HG02970 (cell line): Measurements from ENCODE around the gene CES4A.

Experiments used
- ATAC-seq: cut with Tn5 transposase; IDR thresholded peaks from one replicate; pipeline ENCODE4 v1.9.1; 2021; ENCODE audit warnings: mild to moderate bottlenecking, moderate library complexity, moderate number of reproducible peaks; ENCODE audit not compliant: unreplicated experiment, low FRiP score

The CES4A gene

GRCh38 chr16:67016681-67017420 is 28.5 kb downstream of the CES4A start:
- no peak for ATAC-seq

GRCh38 chr16:67017421-67017750 is 29.0 kb downstream of the CES4A start:
- no peak for ATAC-seq

GRCh38 chr16:67017810-67018488 is 29.6 kb downstream of the CES4A start:
- ATAC-seq, result no peak

- no peak for ATAC-seq
These were observed 30.8 kb downstream of the CES4A start for GRCh38 chr16:67019171-67019570.

- no peak for ATAC-seq
These were observed 32.9 kb downstream of the CES4A start for GRCh38 chr16:67021321-67021720.

- ATAC-seq, result no peak
These were observed 34.3 kb downstream of the CES4A start for GRCh38 chr16:67022531-67023214.

GRCh38 chr16:67023689-67024088 is 35.3 kb downstream of the CES4A start:
- no peak for ATAC-seq

GRCh38 chr16:67024384-67025209 is 36.2 kb downstream of the CES4A start:
- ATAC-seq, result no peak

- no peak for ATAC-seq
These were observed 36.8 kb downstream of the CES4A start for GRCh38 chr16:67025210-67025550.

- no peak for ATAC-seq
These were observed 38.2 kb downstream of the CES4A start for GRCh38 chr16:67026570-67026969.

GRCh38 chr16:67027046-67027445 is 38.7 kb downstream of the CES4A start:
- no peak for ATAC-seq

- ATAC-seq, result no peak
These were observed 39.8 kb downstream of the CES4A start for GRCh38 chr16:67028167-67028695.

- peak; percentile 78 for ATAC-seq
These were observed 40.4 kb downstream of the CES4A start, which contains the start of gene CBFB for GRCh38 chr16:67028696-67029253. Gene CBFB (plus strand): TSS chr16:67029149. CDS start chr16:67029408, 259 bp downstream.

- ATAC-seq, result peak; percentile 33
These were observed 41.1 kb downstream of the CES4A start for GRCh38 chr16:67029254-67030096.

GRCh38 chr16:67030221-67030962 is 42.0 kb downstream of the CES4A start:
- ATAC-seq, result no peak

- no peak for ATAC-seq
These were observed 46.1 kb downstream of the CES4A start for GRCh38 chr16:67034487-67034886.

GRCh38 chr16:67035364-67035763 is 47.0 kb downstream of the CES4A start:
- no peak for ATAC-seq

GRCh38 chr16:67036323-67036741 is 47.9 kb downstream of the CES4A start:
- ATAC-seq, result no peak
